ENCODE measurements around the gene ASTN2.
A peak's percentile ranks its signal among the peaks of the same experiment; 100 is the strongest.
"Not testable (repeated sequence)": the region's sequence is repeated elsewhere in the genome, so short reads cannot be mapped to it uniquely, and the experiment has no call there.

The ASTN2 gene

DNA sequence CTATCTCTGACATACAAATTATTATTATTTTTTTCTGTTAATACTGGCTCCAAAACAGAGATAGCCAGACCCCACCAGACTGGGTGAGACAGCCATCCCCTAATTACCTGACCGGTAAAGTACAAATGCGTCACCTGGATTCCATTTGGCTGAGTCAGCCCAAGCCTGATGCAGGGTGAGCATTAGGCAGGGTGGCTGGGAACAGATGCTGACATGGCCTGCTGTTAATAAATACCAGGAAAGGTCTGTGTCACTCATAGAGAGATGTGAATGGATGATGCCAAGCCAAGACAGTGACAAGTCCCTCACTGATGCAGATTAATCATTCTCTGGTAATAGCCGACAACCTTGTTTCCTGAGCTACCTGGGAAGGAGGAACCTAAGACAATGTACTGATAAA lies 544.3 kb downstream of the ASTN2 start:
- DNase-seq (ENCODE audit: low spot score): peak; percentile 100

DNA sequence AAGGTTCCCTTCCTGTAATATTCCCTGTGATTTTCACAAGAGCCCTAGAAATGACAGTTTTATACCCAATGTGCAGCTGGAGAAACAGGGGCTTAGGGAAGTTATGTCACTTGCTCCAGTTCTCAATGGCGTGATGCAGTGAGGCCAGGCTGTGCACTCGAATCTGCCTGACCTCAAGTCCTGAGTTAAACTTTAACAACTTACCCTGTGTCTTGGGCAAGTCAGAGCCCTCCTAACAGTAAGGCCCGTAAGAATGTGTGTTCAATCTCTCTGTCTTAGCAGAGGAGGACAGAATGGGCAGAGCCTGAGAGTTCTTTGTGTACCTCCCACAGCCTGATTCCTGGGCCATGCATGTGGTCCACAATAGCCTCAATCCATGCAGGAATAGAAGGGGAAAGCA lies 546.7 kb downstream of the ASTN2 start:
- peak; percentile 95 for DNase-seq (ENCODE audit: low spot score)

DNA sequence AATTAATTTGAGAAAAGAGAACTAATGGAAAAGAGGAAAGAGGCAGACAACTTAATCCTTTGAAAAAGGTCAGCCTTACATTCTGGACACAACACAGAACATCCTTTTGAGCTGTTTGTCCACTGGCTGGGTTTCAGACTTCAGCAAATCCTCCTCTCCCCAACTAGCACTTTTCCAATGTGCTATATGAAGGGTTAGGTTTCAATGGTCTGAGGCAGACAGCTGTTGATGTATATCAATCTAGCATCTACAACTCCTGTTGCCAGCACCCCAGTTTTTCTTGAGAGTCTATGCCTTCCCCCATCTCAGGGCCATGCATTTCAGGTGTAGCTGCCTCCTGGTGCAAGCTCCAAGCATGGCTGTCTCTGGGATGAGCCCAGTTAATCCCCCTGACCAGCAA lies 553.5 kb downstream of the ASTN2 start:
- no peak for DNase-seq (ENCODE audit: low spot score)

DNA sequence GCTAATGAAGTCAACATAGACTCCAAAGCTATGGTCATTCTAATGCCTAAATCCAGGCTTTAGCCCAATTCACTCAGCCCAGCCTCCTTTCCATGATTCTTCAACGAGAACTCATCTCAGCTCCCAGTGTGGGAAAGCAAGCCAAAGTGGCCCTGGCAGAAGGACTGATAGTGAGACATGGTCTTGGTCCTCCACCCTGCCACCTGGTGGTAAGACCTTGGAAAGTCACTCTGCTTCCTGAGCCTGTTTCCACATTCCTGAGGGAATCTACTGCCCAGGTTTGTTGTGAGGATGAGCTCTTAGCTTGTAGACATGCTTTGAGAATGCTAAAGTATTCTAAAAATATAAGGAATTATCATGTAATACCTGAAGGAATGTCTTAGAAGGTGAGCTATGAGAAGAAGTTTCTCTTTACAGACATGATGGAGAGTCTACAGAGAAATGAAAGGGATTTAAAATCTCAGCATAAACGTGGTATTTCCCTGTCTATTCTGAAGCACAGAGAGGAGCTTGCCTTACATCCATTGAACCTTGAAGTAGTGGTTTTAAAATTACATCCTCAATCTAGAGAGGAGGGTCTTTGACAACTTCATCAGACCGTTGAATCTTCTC lies 554.2 kb downstream of the ASTN2 start:
- peak; percentile 72 for DNase-seq (ENCODE audit: low spot score)

DNA sequence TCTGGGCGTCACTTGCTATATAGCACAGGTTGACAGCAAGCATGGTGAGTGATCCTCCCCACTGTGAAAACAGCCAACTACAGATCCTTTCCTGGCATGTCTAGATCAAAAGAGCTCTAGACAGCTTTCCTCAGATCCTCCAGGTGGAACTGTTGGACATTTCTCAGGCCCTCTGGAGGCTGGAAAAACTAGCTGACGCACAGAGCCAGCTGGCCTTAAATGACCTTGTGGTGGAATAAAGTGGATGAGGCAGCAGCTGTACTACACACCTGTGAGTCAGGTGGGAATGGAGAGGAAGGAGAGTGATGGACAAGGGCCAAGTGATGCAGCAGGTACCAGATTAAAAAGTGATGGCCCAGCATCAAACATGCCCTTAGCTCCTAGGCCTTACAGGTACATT lies 555.1 kb downstream of the ASTN2 start:
- peak; percentile 81 for DNase-seq (ENCODE audit: low spot score)

DNA sequence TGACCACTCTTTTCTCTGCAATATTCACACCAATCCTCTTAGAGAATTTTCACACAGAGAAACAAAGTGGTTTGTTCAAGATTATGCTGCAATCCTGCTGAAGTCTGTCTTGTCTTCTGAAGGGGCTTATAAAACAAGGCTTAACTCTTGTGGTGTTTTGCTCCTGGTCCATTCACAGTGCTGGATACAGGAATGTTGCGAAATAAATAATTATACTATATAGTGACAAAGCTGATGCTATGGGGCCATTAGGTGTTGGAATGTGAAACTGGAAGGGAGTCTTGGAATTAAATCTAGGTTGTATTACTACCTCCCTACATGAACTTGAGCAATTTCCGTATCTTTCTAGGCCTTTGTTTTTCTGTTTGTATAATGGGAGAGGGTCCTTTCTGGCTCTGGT lies 557.5 kb downstream of the ASTN2 start:
- no peak for DNase-seq (ENCODE audit: low spot score)

DNA sequence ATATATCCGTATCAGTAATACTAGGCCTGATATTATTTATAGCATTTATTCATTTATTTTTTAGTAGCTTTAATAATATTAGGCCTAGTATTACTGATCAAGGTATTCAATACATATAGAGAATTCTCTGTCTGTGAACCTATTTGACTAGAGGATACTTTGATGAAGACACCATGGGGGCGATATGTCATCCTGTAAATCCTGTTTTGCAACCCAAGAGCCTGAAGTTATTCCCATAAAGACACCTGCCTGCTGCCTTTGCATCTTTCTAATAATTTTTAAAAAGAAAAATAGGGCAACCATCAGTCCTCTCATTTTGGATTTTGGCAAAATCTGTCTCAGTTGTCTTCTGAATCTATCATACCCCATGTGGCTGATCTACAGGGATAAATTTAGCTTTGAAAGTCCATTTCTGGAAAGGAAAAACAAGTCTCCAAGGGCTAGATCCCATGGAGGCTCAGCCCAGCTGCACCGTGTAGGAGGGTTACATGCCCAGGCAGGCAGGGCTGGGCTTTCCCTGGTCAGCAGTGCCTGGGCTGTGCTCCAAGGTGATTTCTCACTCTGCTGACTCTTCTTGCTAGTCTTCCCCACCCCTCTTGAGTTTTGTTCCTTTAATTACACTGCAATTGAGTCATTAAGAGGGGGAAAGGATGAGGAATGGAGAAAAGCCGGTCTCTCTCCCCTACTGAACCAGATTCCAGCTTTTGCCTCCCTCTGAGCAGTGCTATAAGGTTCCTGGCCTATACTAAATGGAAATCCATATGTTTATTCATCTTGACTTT lies 558.8 kb downstream of the ASTN2 start:
- DNase-seq (ENCODE audit: low spot score): peak; percentile 72

DNA sequence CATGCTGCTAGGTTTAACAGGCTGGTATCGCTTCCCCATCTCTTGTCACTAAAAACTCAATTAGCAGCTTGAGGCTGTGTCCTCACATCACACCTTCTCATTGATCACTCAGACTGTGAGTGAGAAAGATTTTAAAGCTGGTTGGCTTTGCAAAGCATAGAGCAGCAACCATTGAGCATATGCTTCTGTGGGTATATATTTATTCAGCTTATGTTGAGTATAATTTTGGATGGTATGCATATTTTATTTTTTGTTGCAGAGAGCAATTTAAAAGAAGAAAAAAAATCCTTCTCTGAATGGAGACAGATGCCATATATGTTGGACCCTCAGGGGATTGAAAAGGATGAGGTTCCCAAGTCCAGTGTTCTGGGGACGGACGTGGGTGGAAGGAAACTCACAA lies 565.1 kb downstream of the ASTN2 start:
- DNase-seq (ENCODE audit: low spot score): no peak

DNA sequence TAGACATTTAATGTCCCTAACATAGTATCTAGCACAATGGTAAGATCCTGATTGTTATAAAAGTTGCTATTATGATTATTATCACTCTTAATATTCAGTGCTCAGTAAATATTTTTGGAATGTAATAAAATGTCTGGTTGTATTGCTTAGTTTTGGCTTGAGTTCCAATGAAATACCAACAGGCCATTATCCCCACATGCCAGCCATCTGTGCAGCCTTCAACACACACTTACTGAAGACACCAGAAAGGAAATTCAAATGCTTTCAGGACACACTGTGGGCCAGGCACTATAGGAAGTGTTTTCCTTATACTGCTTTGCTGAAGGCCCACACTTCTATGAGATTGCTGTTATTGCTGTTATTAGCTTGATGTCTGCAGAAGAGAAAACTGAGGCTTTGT lies 570.2 kb downstream of the ASTN2 start:
- DNase-seq (ENCODE audit: low spot score): no peak

DNA sequence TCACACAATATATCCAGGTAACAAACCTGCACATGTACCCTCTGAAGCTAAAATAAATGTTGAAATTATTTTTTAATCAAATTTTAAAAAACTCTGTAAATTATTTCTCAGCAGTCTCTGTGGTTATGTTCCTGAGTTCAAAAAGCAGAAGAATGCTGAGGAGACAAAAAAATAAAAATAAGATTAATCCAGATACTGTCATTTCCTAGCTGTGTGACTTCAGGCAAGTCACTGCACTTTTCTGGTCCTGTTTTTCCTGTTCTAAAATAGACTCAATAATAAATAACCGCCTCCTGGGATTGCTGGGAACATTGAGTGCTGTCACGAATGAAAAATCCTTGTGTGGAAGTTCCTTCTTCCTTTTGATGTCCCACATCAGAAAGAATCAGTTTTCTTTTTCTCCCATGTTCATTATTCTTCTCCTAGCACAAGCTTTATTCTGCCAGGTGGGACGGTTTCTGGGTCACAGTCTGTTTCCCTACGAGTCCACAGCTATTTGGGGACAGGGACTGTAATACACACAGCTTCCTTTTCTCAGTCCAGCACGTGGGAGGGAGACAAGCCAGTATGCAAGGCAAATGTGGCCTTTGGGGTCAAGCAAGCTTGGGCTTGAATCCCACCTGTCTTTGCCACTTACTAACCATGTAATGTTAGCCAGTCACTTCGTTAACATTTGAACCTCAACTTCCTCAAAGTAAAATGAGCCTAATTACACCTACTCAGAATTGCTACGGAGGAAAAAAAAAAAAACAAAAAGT lies 570.8 kb downstream of the ASTN2 start:
- no peak for DNase-seq (ENCODE audit: low spot score)

DNA sequence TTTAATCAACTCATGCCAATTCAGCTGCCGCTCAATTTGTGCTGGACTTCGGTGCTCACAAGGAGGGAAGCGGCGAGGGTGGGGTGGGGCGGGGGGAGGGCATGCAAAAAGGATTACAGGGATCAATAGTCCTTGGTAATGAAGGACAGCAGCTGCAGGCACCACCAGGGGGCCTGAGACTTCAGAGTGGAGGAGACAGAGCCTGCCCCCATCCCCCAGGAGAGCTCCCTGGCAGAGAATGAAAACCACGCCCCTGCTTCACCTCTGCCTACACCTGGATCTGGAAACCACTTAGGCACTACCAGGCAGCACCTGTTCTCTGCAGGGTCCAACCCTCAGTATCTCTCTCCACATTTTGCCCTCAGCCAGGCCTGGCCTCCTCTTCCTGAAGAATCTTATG lies 572.2 kb downstream of the ASTN2 start:
- DNase-seq (ENCODE audit: low spot score): no peak

DNA sequence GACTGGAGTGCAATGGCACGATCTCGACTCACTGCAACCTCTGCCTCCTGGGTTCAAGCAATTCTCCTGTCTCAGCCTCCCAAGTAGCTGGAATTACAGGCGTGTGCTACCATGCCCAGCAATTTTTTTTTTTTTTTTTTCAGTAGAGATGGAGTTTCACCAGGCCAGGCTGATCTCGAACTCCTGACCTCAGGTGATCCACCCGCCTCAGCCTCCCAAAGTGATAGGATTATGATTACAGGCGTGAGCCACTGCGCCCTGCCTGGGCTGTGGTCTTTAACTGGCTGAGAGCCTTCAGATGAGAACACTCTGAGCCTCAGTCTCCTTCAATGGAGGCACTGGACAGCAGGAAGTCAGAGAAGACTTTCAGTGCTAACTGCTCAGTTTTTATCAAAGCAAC lies 576.4 kb downstream of the ASTN2 start:
- DNase-seq (ENCODE audit: low spot score): not testable (repeated sequence)

DNA sequence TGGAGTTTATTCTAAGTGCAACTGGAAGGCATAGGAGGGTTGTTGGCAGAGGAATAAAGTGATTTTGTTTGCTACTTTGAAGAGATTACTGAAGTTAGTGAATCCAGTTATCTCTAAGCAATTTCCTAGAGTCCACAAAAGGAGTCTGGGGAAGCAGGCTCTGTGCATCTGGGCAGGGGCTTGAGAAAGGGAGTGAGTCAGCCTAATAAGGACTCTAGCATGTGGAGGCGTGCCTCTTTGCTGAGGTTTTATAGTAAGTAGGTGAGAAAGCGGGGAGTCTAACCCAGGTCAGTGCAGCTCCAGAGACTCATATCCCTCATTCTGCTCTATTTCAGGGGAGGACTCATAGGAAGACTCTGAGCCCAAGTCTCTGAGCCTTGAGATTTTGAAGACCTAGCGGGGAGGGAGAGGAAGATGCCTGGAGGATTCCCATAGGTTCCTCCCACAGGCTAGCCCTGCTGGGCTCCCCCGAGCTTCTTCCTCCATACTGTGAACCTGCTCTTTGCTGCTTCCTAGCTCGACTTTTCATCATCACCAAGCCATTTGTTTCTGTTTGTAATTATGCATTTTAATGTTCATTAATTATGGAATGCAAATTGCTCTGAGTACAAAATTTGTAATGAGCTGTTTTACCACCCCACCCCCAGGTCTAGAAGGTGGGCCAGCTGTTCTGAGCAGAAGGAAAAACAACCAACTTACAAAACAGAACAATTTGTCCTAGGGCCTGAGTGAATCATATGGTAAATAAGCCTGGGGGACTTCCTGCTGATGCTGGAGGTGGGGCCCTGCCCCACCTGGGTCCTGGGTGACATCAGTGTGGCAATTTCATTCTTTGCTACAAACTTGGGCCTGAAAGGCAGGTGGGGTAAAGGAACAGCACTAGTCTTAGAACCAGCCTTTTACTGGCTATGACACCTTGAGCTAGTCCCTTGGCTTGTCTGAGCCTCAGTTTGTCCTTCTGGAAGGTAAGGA lies 577.6 kb downstream of the ASTN2 start:
- DNase-seq (ENCODE audit: low spot score): peak; percentile 74

DNA sequence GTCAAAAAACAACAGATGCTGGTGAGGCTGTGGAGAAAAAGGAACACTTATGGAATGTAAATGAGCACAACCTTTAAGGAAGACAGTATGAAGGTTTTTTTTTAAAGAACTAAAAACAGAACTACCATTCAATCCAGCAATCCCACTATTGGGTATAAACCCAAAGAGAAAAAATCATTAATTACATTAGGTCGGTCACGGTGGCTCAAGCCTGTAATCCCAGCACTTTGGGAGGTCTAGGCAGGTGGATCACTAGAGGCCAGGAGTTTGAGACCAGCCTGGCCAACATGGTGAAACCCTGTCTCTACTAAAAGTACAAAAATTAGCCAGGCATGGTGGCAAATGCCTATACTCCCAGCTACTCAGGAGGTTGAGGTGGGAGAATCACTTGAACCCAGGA lies 584.5 kb downstream of the ASTN2 start:
- DNase-seq (ENCODE audit: low spot score): not testable (repeated sequence)

DNA sequence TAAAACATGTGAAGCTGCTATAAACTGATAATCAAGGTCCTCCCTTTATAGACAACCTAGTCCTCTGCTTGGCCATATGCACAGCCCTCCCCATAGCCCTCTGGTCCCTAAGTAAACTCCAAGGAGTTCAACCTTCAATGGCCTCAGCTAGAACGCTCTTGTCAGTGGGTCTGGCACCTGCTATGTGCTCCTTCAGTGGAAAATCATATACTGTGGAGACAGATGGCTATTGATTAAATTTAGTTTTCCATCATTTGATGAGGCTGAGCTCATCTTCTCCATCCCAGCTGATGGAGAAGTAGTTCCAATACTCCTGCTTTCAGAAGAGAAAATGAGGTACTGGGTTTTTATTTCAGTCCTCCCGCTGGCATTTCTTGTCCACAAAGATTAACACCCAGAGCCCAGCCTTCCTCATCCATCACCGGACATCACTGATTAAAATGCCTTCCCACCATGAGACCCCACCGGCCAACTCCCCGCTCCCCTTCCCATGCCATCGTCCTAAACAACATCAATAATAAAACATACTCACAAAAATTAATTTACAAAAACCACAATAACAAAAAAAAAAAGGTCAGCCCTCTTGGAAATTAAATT lies 593.1 kb downstream of the ASTN2 start:
- DNase-seq (ENCODE audit: low spot score): no peak

DNA sequence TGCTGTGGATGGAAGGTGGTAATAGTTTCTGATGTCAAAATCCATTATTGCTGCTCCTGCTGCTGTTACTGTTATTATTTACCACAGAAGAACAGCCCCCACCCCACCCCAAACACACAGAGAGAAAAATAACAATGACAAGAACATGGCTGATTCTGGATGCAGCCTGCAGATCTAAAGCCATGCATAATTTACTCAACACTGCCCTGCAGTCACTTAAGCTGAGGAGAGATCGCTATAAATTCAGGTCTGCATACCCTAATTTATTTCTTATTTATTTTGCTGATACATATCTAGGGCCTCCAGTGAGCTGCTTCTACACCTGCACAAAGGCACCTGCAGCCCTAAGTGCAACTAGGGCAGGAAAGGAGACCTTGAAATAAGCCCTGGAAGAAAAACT lies 595.7 kb downstream of the ASTN2 start:
- DNase-seq (ENCODE audit: low spot score): no peak

DNA sequence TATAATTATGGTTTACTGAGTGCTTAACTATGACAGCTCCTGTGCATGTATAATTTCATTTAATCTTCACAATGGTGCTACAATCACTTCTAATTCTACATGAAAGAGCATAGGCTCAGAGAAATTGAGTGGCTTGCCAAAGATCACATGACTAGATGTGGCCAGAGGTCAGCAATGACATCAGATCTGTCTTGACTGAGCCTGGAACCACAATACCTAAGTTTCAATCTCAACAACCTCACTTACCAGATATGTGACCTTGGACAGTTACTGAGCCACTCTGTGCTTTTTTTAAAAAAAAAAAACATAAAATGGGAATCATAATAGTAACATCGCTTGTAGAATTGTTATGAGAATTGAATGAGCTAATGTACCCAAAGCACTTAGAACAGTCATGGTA lies 597.1 kb downstream of the ASTN2 start:
- DNase-seq (ENCODE audit: low spot score): peak; percentile 17

DNA sequence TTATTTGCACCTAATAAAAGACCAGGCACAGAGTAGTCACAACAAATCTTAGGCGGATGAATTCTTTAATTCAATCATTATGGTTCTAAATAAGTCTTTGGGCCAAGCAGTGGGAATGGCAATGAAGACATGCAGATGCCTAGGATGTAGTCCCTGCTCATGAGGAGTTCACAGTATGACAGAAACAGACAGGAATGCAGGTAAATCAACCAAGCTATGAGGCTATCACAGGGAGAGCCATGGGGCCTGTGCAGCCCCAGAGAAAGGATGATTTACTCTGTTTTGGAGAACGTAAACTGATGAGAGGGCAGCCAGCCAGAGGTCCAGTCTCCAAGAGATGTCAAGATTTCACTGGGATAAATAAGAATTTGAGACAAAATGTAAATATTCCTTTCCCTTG lies 598.4 kb downstream of the ASTN2 start:
- DNase-seq (ENCODE audit: low spot score): peak; percentile 41

DNA sequence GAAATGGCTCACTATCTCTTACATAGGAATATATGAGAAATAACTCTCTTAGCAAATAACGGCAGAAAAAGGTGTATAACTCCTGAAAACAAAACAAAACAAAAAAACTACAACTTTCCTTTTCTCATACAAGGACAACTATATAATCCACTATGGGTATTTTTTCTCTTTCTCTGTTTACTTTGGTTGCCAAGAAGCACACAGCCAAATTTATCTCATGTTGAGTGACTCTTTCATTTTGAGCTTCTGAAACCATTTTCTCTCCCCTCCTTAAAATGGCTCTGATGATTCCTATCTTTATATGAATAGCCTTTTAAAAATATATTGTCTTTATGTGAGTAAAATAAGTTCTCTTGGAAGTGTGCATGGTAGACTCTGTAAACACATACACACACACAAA lies 599.0 kb downstream of the ASTN2 start:
- DNase-seq (ENCODE audit: low spot score): no peak

DNA sequence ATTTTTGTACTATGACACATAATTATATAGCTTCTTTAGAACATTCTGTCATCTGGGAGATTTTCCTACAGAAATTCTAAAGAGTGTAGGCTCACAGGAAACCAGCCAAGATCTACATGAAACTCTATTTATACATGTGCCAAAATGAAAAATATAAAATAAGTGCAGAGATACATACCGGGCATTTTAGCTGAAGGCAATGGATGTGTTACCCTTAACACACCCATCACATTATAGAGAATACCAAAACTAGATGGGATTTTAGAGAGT lies 601.9 kb downstream of the ASTN2 start:
- no peak for DNase-seq (ENCODE audit: low spot score)

DNA sequence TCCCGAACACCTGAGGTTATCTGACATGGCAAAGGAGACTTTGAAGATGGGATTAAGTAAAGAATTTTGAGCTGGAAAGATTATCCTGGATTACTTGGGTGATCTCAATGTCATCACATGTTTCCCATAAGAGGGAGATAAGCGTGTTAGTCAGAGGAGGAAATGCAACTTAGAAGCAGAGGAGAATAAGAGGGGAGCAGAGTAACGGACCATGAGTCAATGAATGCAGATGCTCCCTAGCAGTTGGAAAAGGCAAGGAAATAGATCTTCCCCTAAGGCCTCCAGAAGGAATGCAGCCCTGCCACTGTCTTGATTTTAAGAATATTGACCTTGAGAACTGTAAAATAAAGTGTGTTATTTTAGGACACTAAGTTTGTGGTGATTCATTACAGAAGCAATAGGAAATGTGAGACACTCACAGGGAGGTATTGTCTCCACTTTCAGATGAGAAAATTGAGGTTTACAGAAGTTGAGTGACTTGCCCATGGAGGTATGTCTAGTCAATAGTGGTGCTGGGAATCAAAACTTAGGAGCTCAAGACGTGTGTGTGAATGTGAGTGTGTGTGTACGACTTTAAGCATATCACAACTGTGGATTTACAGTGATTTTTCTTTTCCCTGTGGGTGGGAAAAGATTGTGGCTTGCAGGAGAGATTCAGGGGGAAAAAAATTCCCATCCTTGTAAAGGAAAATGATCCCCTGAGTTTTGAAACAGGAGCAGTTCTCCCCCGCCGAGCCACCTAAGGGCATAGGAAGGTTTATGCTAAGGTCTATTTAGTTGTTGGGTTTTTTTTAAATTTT lies 602.4 kb downstream of the ASTN2 start:
- peak; percentile 28 for DNase-seq (ENCODE audit: low spot score)

All from kidney tubule cell (primary cell).